HepG2 (cell line): ENCODE measurements around the gene HID1. TPM values are rescaled to one million over a fixed set of nuclear protein-coding genes. Genes with fewer than 3 reads are reported as not detected.

Source experiments
- ADNP ChIP-seq: sonication (generic); formaldehyde crosslinking; IDR thresholded peaks from 2 replicates; pipeline ENCODE4 v1.4.0; 2020; ENCODE audit warnings: missing genetic modification reagents
- HNRNPH1 ChIP-seq: fragments of 200-400 bp; formaldehyde crosslinking; optimal IDR thresholded peaks from 2 replicates; pipeline ENCODE3; 2017; ENCODE audit warnings: mild to moderate bottlenecking, low read depth, low read length
- JARID2 ChIP-seq: sonication (generic); formaldehyde crosslinking; IDR thresholded peaks from 2 replicates; pipeline ENCODE4 v1.8.1; 2023; ENCODE audit warnings: missing genetic modification reagents, inconsistent platforms; ENCODE audit not compliant: insufficient replicate concordance
- KAT7 ChIP-seq: IDR thresholded peaks from 2 replicates; pipeline ENCODE4 v1.6.1; 2018; ENCODE audit warnings: borderline replicate concordance, missing compliant biosample characterization
- LRRFIP1 ChIP-seq: sonication (generic); formaldehyde crosslinking; conservative IDR thresholded peaks from 2 replicates; pipeline ENCODE4 v1.4.0; 2020; ENCODE audit warnings: missing genetic modification reagents
- ONECUT2 ChIP-seq: sonication (generic); formaldehyde crosslinking; IDR thresholded peaks from 2 replicates; pipeline ENCODE4 v1.4.0; 2020; ENCODE audit warnings: missing genetic modification reagents
- SMC3 ChIP-seq: IDR thresholded peaks from 2 replicates; pipeline ENCODE4 v1.6.1; 2011; ENCODE audit warnings: low read length, improper control_type of control experiment
- SP140L ChIP-seq: sonication (generic); formaldehyde crosslinking; IDR thresholded peaks from 2 replicates; pipeline ENCODE4 v1.4.0; 2020; ENCODE audit warnings: missing genetic modification reagents, borderline replicate concordance
- SP5 ChIP-seq: IDR thresholded peaks from 2 replicates; pipeline ENCODE4 v1.6.1; 2016; ENCODE audit warnings: low read depth, borderline replicate concordance
- THAP11 ChIP-seq: IDR thresholded peaks from 2 replicates; pipeline ENCODE4 v1.6.1; 2016; ENCODE audit warnings: missing biosample characterization, missing genetic modification reagents
- ZNF280B ChIP-seq: sonication (generic); formaldehyde crosslinking; IDR thresholded peaks from 2 replicates; pipeline ENCODE4 v1.5.0; 2020; ENCODE audit warnings: missing genetic modification reagents, mild to moderate bottlenecking, borderline replicate concordance
- ZNF496 ChIP-seq: sonication (generic); formaldehyde crosslinking; IDR thresholded peaks from 2 replicates; pipeline ENCODE4 v1.8.1; 2023; ENCODE audit warnings: mild to moderate bottlenecking, moderate library complexity, missing genetic modification reagents; ENCODE audit not compliant: insufficient replicate concordance
- ZNF746 ChIP-seq: sonication (generic); formaldehyde crosslinking; IDR thresholded peaks from 2 replicates; pipeline ENCODE4 v1.8.0; 2022; ENCODE audit warnings: mild to moderate bottlenecking, missing genetic modification reagents
- ZNF879 ChIP-seq: sonication (generic); formaldehyde crosslinking; IDR thresholded peaks from 2 replicates; pipeline ENCODE4 v1.8.1; 2023; ENCODE audit warnings: missing genetic modification reagents
- polyA plus RNA-seq, 8 experiments: library from polyadenylated mRNA; depleted of rRNA in 3 of 8; stranded (reverse) in 7 of 8; unstranded in 1 of 8; fragments of >200 nt; fragmentation: Illumina TruSeq in 4 of 8; extraction: Trizol in 4 of 8; gene quantifications; 2 replicates each; pipeline versions ENCODE4 v1.2.1 to v1.2.3, GENCODE V29; 2011 to 2016; ENCODE audit warnings: low read depth in 4 of 8, missing spikeins in 1 of 8, mixed read lengths in 1 of 8; ENCODE audit not compliant: insufficient read depth in 1 of 8
- total RNA-seq, 5 experiments: library from RNA; depleted of rRNA; stranded (reverse); fragments of >200 nt; fragmentation: Illumina TruSeq; extraction: Trizol; gene quantifications; 2 replicates each; pipeline ENCODE4 v1.2.3, GENCODE V29; 2016; ENCODE audit warnings: low read depth in 1 of 5
- TF ChIP-seq, protein P1 (sequence below): sonication (generic); formaldehyde crosslinking; conservative IDR thresholded peaks from 2 replicates; pipeline ENCODE4 v1.5.0; 2020; ENCODE audit warnings: missing genetic modification reagents
- TF ChIP-seq, protein P2 (sequence below): sonication (generic); formaldehyde crosslinking; IDR thresholded peaks from 2 replicates; pipeline ENCODE4 v1.5.0; 2020; ENCODE audit warnings: missing genetic modification reagents
- TF ChIP-seq, protein P3 (sequence below): IDR thresholded peaks from 2 replicates; pipeline ENCODE4 v1.6.1; 2016; ENCODE audit warnings: mild to moderate bottlenecking
- TF ChIP-seq, protein P4 (sequence below): sonication (generic); formaldehyde crosslinking; IDR thresholded peaks from 2 replicates; pipeline ENCODE4 v1.5.1; 2020; ENCODE audit warnings: mild to moderate bottlenecking, missing genetic modification reagents, borderline replicate concordance

HID1 gene
- total and polyA plus RNA-seq, 2 of the 13 experiments (the other 11 are each of a cell fraction or from before 2014, with no cell fraction given) = 2.1 to 10.6 TPM

- TF ChIP-seq, protein P1, sequence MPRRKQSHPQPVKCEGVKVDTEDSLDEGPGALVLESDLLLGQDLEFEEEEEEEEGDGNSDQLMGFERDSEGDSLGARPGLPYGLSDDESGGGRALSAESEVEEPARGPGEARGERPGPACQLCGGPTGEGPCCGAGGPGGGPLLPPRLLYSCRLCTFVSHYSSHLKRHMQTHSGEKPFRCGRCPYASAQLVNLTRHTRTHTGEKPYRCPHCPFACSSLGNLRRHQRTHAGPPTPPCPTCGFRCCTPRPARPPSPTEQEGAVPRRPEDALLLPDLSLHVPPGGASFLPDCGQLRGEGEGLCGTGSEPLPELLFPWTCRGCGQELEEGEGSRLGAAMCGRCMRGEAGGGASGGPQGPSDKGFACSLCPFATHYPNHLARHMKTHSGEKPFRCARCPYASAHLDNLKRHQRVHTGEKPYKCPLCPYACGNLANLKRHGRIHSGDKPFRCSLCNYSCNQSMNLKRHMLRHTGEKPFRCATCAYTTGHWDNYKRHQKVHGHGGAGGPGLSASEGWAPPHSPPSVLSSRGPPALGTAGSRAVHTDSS (CRISPR knock-in tag) = no peak
- peak; percentile 87; the same call in 1 of the 2 replicates for TF ChIP-seq ZNF879
- TF ChIP-seq SP5 (CRISPR knock-in tag) = peak; percentile 66
- no peak for TF ChIP-seq ADNP (CRISPR knock-in tag)
- no peak for TF ChIP-seq HNRNPH1
- TF ChIP-seq ZNF496 (CRISPR knock-in tag) = no peak
- TF ChIP-seq, protein P2, sequence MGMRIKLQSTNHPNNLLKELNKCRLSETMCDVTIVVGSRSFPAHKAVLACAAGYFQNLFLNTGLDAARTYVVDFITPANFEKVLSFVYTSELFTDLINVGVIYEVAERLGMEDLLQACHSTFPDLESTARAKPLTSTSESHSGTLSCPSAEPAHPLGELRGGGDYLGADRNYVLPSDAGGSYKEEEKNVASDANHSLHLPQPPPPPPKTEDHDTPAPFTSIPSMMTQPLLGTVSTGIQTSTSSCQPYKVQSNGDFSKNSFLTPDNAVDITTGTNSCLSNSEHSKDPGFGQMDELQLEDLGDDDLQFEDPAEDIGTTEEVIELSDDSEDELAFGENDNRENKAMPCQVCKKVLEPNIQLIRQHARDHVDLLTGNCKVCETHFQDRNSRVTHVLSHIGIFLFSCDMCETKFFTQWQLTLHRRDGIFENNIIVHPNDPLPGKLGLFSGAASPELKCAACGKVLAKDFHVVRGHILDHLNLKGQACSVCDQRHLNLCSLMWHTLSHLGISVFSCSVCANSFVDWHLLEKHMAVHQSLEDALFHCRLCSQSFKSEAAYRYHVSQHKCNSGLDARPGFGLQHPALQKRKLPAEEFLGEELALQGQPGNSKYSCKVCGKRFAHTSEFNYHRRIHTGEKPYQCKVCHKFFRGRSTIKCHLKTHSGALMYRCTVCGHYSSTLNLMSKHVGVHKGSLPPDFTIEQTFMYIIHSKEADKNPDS (CRISPR knock-in tag) = 0 out of 2 replicates have a peak, but pooled peaks have one; percentile 58
- TF ChIP-seq LRRFIP1 (CRISPR knock-in tag) = 0 out of 2 replicates have a peak, but pooled peaks have one; percentile 29
- TF ChIP-seq SP140L (CRISPR knock-in tag) = no peak
- TF ChIP-seq, protein P3, sequence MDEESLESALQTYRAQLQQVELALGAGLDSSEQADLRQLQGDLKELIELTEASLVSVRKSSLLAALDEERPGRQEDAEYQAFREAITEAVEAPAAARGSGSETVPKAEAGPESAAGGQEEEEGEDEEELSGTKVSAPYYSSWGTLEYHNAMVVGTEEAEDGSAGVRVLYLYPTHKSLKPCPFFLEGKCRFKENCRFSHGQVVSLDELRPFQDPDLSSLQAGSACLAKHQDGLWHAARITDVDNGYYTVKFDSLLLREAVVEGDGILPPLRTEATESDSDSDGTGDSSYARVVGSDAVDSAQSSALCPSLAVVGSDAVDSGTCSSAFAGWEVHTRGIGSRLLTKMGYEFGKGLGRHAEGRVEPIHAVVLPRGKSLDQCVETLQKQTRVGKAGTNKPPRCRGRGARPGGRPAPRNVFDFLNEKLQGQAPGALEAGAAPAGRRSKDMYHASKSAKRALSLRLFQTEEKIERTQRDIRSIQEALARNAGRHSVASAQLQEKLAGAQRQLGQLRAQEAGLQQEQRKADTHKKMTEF (CRISPR knock-in tag) = peak; percentile 91
- 0 out of 2 replicates have a peak, but pooled peaks have one; percentile 12 for TF ChIP-seq ONECUT2 (CRISPR knock-in tag)
- TF ChIP-seq KAT7 = peak; percentile 78; the same call in 1 of the 2 replicates
- TF ChIP-seq JARID2 (CRISPR knock-in tag) = no peak
- TF ChIP-seq, protein P4, sequence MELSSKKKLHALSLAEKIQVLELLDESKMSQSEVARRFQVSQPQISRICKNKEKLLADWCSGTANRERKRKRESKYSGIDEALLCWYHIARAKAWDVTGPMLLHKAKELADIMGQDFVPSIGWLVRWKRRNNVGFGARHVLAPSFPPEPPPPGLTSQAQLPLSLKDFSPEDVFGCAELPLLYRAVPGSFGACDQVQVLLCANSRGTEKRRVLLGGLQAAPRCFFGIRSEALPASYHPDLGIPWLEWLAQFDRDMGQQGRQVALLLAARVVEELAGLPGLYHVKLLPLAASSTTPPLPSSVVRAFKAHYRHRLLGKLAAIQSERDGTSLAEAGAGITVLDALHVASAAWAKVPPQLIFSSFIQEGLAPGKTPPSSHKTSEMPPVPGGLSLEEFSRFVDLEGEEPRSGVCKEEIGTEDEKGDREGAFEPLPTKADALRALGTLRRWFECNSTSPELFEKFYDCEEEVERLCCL = peak; percentile 93
- TF ChIP-seq THAP11 (CRISPR knock-in tag) = peak; percentile 84
- TF ChIP-seq ZNF746 (CRISPR knock-in tag) = peak; percentile 20; the same call in 1 of the 2 replicates
- TF ChIP-seq ZNF280B = peak; percentile 97
- TF ChIP-seq SMC3 = no peak
These were observed 9.6 kb upstream of the HID1 start (continued) for GRCh38 chr17:74981979-74982662.
